Occipital lobe (tissue), 2 donors: ENCODE data around the gene HAUS3. TPM values are rescaled to one million over a fixed set of nuclear protein-coding genes. Genes with fewer than 3 reads are reported as not detected.
"Not testable (repeated sequence)": the region's sequence is repeated elsewhere in the genome, so short reads cannot be mapped to it uniquely, and the experiment has no call there.

ENCODE experiments used
- DNase-seq: peaks from one replicate; lab custom pipeline; 2025; lab: John Stamatoyannopoulos, UW
- total RNA-seq: library from RNA; depleted of rRNA; stranded (reverse); fragments of >200 nt; gene quantifications from one replicate; pipeline ENCODE4 v1.2.3, GENCODE V29; 2014

Gene HAUS3
- total RNA-seq, 1 donor from 2014 or later = 37.4 TPM

GRCh38 chr4:2276581-2277325 is 34.8 kb upstream of the HAUS3 start:
- no peak for DNase-seq

- DNase-seq = peak; percentile 54
Measured at GRCh38 chr4:2275546-2276251, 33.8 kb upstream of the HAUS3 start.

- DNase-seq = not testable (repeated sequence)
Measured at GRCh38 chr4:2275044-2275397, 33.1 kb upstream of the HAUS3 start.

- DNase-seq = no peak
Measured at GRCh38 chr4:2274320-2275043, 32.6 kb upstream of the HAUS3 start.

- no peak for DNase-seq
Measured at GRCh38 chr4:2273657-2274319, 31.9 kb upstream of the HAUS3 start.

GRCh38 chr4:2273221-2273620 is 31.3 kb upstream of the HAUS3 start:
- no peak for DNase-seq

- no peak for DNase-seq
Measured at GRCh38 chr4:2272828-2273120, 30.9 kb upstream of the HAUS3 start.

- DNase-seq = no peak
Measured at GRCh38 chr4:2272026-2272827, 30.3 kb upstream of the HAUS3 start.

- no peak for DNase-seq
Measured at GRCh38 chr4:2271279-2272025, 29.5 kb upstream of the HAUS3 start.

GRCh38 chr4:2270341-2271165 is 28.6 kb upstream of the HAUS3 start:
- no peak for DNase-seq

GRCh38 chr4:2269618-2270163 is 27.8 kb upstream of the HAUS3 start:
- no peak for DNase-seq

- no peak for DNase-seq
Measured at GRCh38 chr4:2269206-2269531, 27.2 kb upstream of the HAUS3 start.

GRCh38 chr4:2268357-2269205 is 26.7 kb upstream of the HAUS3 start:
- DNase-seq = no peak

- no peak for DNase-seq
Measured at GRCh38 chr4:2267841-2268240, 25.9 kb upstream of the HAUS3 start.

GRCh38 chr4:2267320-2267811 is 25.4 kb upstream of the HAUS3 start:
- DNase-seq = no peak

GRCh38 chr4:2266821-2267220 is 24.9 kb upstream of the HAUS3 start:
- no peak for DNase-seq

- peak; percentile 28 for DNase-seq
Measured at GRCh38 chr4:2266181-2266580, 24.3 kb upstream of the HAUS3 start.
